Neural cell (in vitro differentiated cells): ENCODE data around the gene NME4. TPM values are rescaled to one million over a fixed set of nuclear protein-coding genes. Genes with fewer than 3 reads are reported as not detected.

Experiments
- H2AFZ ChIP-seq: fragments of 200-600, 300-800 bp; sonication (generic), shearing (Covaris generic); 2 replicates; pipeline ENCODE4 v1.6.0; 2014; ENCODE audit warnings: low read depth, mild to moderate bottlenecking, antibody characterized with exemption, low read length, moderate library complexity
- H3F3A ChIP-seq: fragments of 200-600 bp; shearing (Covaris generic); 2 replicates; pipeline ENCODE4 v1.6.1; 2016; ENCODE audit warnings: mild to moderate bottlenecking, moderate library complexity, mixed read lengths, antibody characterized with exemption, low read length; ENCODE audit not compliant: insufficient read depth, poor library complexity, severe bottlenecking
- H3K27ac ChIP-seq: fragments of 200-600, 300-800 bp; sonication (generic), shearing (Covaris generic); 2 replicates; pipeline ENCODE4 v1.5.1; 2014; ENCODE audit warnings: mild to moderate bottlenecking, low read length, moderate library complexity
- H3K27me3 ChIP-seq: fragments of 300-800, 200-600 bp; sonication (generic), shearing (Covaris generic); 2 replicates; pipeline ENCODE4 v1.6.0; 2014; ENCODE audit warnings: mild to moderate bottlenecking, low read depth, low read length, moderate library complexity; ENCODE audit not compliant: insufficient read depth
- H3K36me3 ChIP-seq: fragments of 300-800, 200-600 bp; sonication (generic), shearing (Covaris generic); 2 replicates; pipeline ENCODE4 v1.5.1; 2014; ENCODE audit warnings: mild to moderate bottlenecking, antibody characterized with exemption, low read length, moderate library complexity; ENCODE audit not compliant: insufficient read depth
- H3K4me2 ChIP-seq: fragments of 300-800, 200-600 bp; sonication (generic), shearing (Covaris generic); 2 replicates; pipeline ENCODE4 v1.6.0; 2014; ENCODE audit warnings: mild to moderate bottlenecking, low read length
- H3K4me3 ChIP-seq: fragments of 300-800, 200-600 bp; sonication (generic), shearing (Covaris generic); 2 replicates; pipeline ENCODE4 v1.5.1; 2014; ENCODE audit warnings: mild to moderate bottlenecking, low read length, moderate library complexity
- H3K79me2 ChIP-seq: fragments of 200-600 bp; shearing (Covaris generic); replicated peaks from 2 replicates; pipeline ENCODE4 v1.6.0; 2014; ENCODE audit warnings: mild to moderate bottlenecking, low read length, moderate library complexity; ENCODE audit not compliant: insufficient read depth
- H3K9ac ChIP-seq: fragments of 300-800, 200-600 bp; sonication (generic), shearing (Covaris generic); 2 replicates; pipeline ENCODE4 v1.6.1; 2016; ENCODE audit warnings: mild to moderate bottlenecking, low read length, mixed read lengths
- H3K9me2 ChIP-seq: fragments of 200-600 bp; shearing (Covaris generic); 2 replicates; pipeline ENCODE4 v1.6.1; 2016; ENCODE audit warnings: mild to moderate bottlenecking, low read length, mixed read lengths; ENCODE audit not compliant: insufficient read depth
- H3K9me3 ChIP-seq: fragments of 200-600, 300-800 bp; sonication (generic), shearing (Covaris generic); 2 replicates; pipeline ENCODE4 v1.6.1; 2016; ENCODE audit warnings: mild to moderate bottlenecking, mixed run types, low read length, moderate library complexity, mixed read lengths
- H4K20me1 ChIP-seq: fragments of 200-600 bp; shearing (Covaris generic); 2 replicates; pipeline ENCODE4 v1.6.1; 2016; ENCODE audit warnings: mild to moderate bottlenecking, mixed run types; ENCODE audit not compliant: insufficient read depth
- CTCF ChIP-seq: fragments of 450-650 bp; IDR thresholded peaks from 2 replicates; pipeline ENCODE4 v1.5.1; 2014; ENCODE audit warnings: antibody characterized with exemption, mild to moderate bottlenecking, moderate library complexity; ENCODE audit not compliant: poor library complexity, severe bottlenecking
- EP300 ChIP-seq: fragments of 450-650 bp; conservative IDR thresholded peaks from 2 replicates; pipeline ENCODE4 v1.6.1; 2014; ENCODE audit warnings: antibody characterized with exemption, mild to moderate bottlenecking, moderate library complexity; ENCODE audit not compliant: poor library complexity, severe bottlenecking
- EZH2 ChIP-seq: fragments of 200-600, 300-800 bp; shearing (Covaris generic), sonication (generic); IDR thresholded peaks from 2 replicates; pipeline ENCODE4 v1.6.1; 2014; ENCODE audit warnings: antibody characterized with exemption, low read length, borderline replicate concordance, mild to moderate bottlenecking; ENCODE audit not compliant: insufficient read depth, poor library complexity, severe bottlenecking
- MXI1 ChIP-seq: fragments of 450-650 bp; conservative IDR thresholded peaks from 2 replicates; pipeline ENCODE4 v1.6.1; 2014; ENCODE audit warnings: antibody characterized with exemption, mild to moderate bottlenecking; ENCODE audit not compliant: poor library complexity, severe bottlenecking
- POLR2AphosphoS5 ChIP-seq: IDR thresholded peaks from 2 replicates; pipeline ENCODE4 v1.6.1; 2012
- RAD21 ChIP-seq: fragments of 450-650 bp; conservative IDR thresholded peaks from 2 replicates; pipeline ENCODE4 v1.6.1; 2014; ENCODE audit warnings: antibody characterized with exemption, mild to moderate bottlenecking, moderate library complexity
- SMC3 ChIP-seq: fragments of 450-650 bp; conservative IDR thresholded peaks from 2 replicates; pipeline ENCODE4 v1.6.1; 2014; ENCODE audit warnings: antibody characterized with exemption, mild to moderate bottlenecking, moderate library complexity; ENCODE audit not compliant: poor library complexity
- TAF1 ChIP-seq: IDR thresholded peaks from 2 replicates; pipeline ENCODE4 v1.6.1; 2012; ENCODE audit warnings: low read depth
- polyA plus RNA-seq: library from polyadenylated mRNA; depleted of rRNA; stranded (reverse); fragments of >200 nt; gene quantifications from 2 replicates; pipeline ENCODE4 v1.2.3, GENCODE V29; 2014
- TF ChIP-seq, protein P1 (sequence below): IDR thresholded peaks from 2 replicates; pipeline ENCODE4 v1.6.1; 2012; ENCODE audit warnings: borderline replicate concordance

Gene NME4
- polyA plus RNA-seq, 1 donor from 2014 or later: 65.2 TPM

- H3K9ac ChIP-seq: peak overlapping the region; percentile 45
Measured at GRCh38 chr16:353404-354290, 43.4 kb upstream of the NME4 start.

GRCh38 chr16:354291-354881, 42.6 kb upstream of the NME4 start:
- Histone ChIP-seq H3K36me3 (no peaks in the 10 kb centered on the region), H3F3A (no peaks in the 10 kb centered on the region), H2AFZ (no peak overlapping the region), H3K4me3 (no peak overlapping the region), H3K9me2 (no peaks in the 10 kb centered on the region), H3K4me2 (no peak overlapping the region), H3K27ac (no peak overlapping the region), H3K9me3 (no peaks in the 10 kb centered on the region), H3K27me3 (no peaks in the 10 kb centered on the region), H4K20me1 (no peaks in the 10 kb centered on the region), H3K9ac (no peak overlapping the region), H3K79me2 (peaks cover 5% of the 10 kb centered on the region)
- TF ChIP-seq SMC3 (no peak), CTCF (no peak)

More at GRCh38 chr16:353404-354290, 43.4 kb upstream of the NME4 start:
- peaks cover 8% of the 10 kb centered on the region for H3K79me2 ChIP-seq
- no peaks in the 10 kb centered on the region for H3K9me3 ChIP-seq
- no peak overlapping the region for H3K27ac ChIP-seq
- H3K27me3 ChIP-seq: no peaks in the 10 kb centered on the region
- H2AFZ ChIP-seq: peak overlapping the region; percentile 40
- no peak for TF ChIP-seq SMC3
- TF ChIP-seq MXI1: no peak
- no peak for TF ChIP-seq POLR2AphosphoS5
- TF ChIP-seq EP300: no peak
- TF ChIP-seq TAF1: no peak
- TF ChIP-seq RAD21: no peak
- TF ChIP-seq CTCF: no peak
- TF ChIP-seq EZH2: no peak
- TF ChIP-seq, protein P1, sequence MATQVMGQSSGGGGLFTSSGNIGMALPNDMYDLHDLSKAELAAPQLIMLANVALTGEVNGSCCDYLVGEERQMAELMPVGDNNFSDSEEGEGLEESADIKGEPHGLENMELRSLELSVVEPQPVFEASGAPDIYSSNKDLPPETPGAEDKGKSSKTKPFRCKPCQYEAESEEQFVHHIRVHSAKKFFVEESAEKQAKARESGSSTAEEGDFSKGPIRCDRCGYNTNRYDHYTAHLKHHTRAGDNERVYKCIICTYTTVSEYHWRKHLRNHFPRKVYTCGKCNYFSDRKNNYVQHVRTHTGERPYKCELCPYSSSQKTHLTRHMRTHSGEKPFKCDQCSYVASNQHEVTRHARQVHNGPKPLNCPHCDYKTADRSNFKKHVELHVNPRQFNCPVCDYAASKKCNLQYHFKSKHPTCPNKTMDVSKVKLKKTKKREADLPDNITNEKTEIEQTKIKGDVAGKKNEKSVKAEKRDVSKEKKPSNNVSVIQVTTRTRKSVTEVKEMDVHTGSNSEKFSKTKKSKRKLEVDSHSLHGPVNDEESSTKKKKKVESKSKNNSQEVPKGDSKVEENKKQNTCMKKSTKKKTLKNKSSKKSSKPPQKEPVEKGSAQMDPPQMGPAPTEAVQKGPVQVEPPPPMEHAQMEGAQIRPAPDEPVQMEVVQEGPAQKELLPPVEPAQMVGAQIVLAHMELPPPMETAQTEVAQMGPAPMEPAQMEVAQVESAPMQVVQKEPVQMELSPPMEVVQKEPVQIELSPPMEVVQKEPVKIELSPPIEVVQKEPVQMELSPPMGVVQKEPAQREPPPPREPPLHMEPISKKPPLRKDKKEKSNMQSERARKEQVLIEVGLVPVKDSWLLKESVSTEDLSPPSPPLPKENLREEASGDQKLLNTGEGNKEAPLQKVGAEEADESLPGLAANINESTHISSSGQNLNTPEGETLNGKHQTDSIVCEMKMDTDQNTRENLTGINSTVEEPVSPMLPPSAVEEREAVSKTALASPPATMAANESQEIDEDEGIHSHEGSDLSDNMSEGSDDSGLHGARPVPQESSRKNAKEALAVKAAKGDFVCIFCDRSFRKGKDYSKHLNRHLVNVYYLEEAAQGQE: no peak
- no peaks in the 10 kb centered on the region for H3F3A ChIP-seq
- no peaks in the 10 kb centered on the region for H3K36me3 ChIP-seq
- H3K4me3 ChIP-seq: peak overlapping the region; percentile 67
- no peaks in the 10 kb centered on the region for H3K9me2 ChIP-seq
- no peaks in the 10 kb centered on the region for H4K20me1 ChIP-seq
- H3K4me2 ChIP-seq: no peak overlapping the region
